Dermis microvascular lymphatic vessel endothelial cell (primary cell): ENCODE data around the gene CHRNE. TPM values are rescaled to one million over a fixed set of nuclear protein-coding genes. Genes with fewer than 3 reads are reported as not detected.
"Not testable (repeated sequence)": the region's sequence is repeated elsewhere in the genome, so short reads cannot be mapped to it uniquely, and the experiment has no call there.

Source experiments
- DNase-seq, 2 donors: peaks; one replicate each; pipeline versions ENCODE4 v3.0.0 to v3.0.0-alpha.2; 2010; ENCODE audit warnings: low read depth in 2 of 2
- total RNA-seq: library from RNA; depleted of rRNA; stranded (reverse); fragments of >200 nt; gene quantifications from 2 replicates; pipeline ENCODE4 v1.2.1, GENCODE V29; 2014

Gene CHRNE
- total RNA-seq, 1 donor from 2014 or later = 0.90 TPM

GRCh38 chr17:4939796-4940554 is 37.1 kb upstream of the CHRNE start, which contains the start of the genes RNF167 and SLC25A11:
RNF167 (plus strand) TSS chr17:4940268; CDS start chr17:4940910, 642 bp downstream.
SLC25A11 (minus strand) TSS chr17:4940046; CDS start chr17:4939910, 136 bp downstream.
- peak; percentile 100 for DNase-seq

GRCh38 chr17:4939546-4939795 is 36.6 kb upstream of the CHRNE start:
- DNase-seq = no peak

GRCh38 chr17:4938688-4939545 is 36.0 kb upstream of the CHRNE start:
- peak in 1 of 2 donors; percentile 23 for DNase-seq

- DNase-seq = no peak
Measured at GRCh38 chr17:4938069-4938491, 35.2 kb upstream of the CHRNE start.

GRCh38 chr17:4937553-4937952 is 34.7 kb upstream of the CHRNE start:
- DNase-seq = no peak

- no peak for DNase-seq
Measured at GRCh38 chr17:4936436-4936835, 33.5 kb upstream of the CHRNE start.

- no peak for DNase-seq
Measured at GRCh38 chr17:4935650-4936049, 32.8 kb upstream of the CHRNE start.

- DNase-seq = peak in 1 of 2 donors; percentile 36
Measured at GRCh38 chr17:4934173-4934979, 31.5 kb upstream of the CHRNE start.

- no peak for DNase-seq
Measured at GRCh38 chr17:4933646-4934045, 30.7 kb upstream of the CHRNE start.

GRCh38 chr17:4932756-4933155 is 29.9 kb upstream of the CHRNE start:
- no peak for DNase-seq

GRCh38 chr17:4931963-4932362 is 29.1 kb upstream of the CHRNE start, which contains the start of gene GP1BA:
GP1BA (plus strand) TSS chr17:4932277; CDS start chr17:4932605, 328 bp downstream.
- no peak for DNase-seq

- DNase-seq = no peak
Measured at GRCh38 chr17:4928881-4929280, 26.0 kb upstream of the CHRNE start.

- DNase-seq = not testable (repeated sequence)
Measured at GRCh38 chr17:4926577-4927335, 23.9 kb upstream of the CHRNE start.

- no peak for DNase-seq
Measured at GRCh38 chr17:4921320-4921719, 18.4 kb upstream of the CHRNE start.

- no peak for DNase-seq
Measured at GRCh38 chr17:4920351-4921048, 17.6 kb upstream of the CHRNE start.

GRCh38 chr17:4919511-4920047 is 16.7 kb upstream of the CHRNE start:
- DNase-seq = no peak

GRCh38 chr17:4914551-4914950 is 11.7 kb upstream of the CHRNE start:
- DNase-seq = not testable (repeated sequence)

- no peak for DNase-seq
Measured at GRCh38 chr17:4913994-4914393, 11.1 kb upstream of the CHRNE start.

- peak; percentile 87 to 94 for DNase-seq
Measured at GRCh38 chr17:4908711-4909496, 6.0 kb upstream of the CHRNE start.
